ENCODE data around the gene ZNF785. TPM values are rescaled to one million over a fixed set of nuclear protein-coding genes. Genes with fewer than 3 reads are reported as not detected.
"Not testable (repeated sequence)": the region's sequence is repeated elsewhere in the genome, so short reads cannot be mapped to it uniquely, and the experiment has no call there.

ZNF785 gene
- total RNA-seq, 1 donor from 2014 or later: 58.4 TPM

DNA sequence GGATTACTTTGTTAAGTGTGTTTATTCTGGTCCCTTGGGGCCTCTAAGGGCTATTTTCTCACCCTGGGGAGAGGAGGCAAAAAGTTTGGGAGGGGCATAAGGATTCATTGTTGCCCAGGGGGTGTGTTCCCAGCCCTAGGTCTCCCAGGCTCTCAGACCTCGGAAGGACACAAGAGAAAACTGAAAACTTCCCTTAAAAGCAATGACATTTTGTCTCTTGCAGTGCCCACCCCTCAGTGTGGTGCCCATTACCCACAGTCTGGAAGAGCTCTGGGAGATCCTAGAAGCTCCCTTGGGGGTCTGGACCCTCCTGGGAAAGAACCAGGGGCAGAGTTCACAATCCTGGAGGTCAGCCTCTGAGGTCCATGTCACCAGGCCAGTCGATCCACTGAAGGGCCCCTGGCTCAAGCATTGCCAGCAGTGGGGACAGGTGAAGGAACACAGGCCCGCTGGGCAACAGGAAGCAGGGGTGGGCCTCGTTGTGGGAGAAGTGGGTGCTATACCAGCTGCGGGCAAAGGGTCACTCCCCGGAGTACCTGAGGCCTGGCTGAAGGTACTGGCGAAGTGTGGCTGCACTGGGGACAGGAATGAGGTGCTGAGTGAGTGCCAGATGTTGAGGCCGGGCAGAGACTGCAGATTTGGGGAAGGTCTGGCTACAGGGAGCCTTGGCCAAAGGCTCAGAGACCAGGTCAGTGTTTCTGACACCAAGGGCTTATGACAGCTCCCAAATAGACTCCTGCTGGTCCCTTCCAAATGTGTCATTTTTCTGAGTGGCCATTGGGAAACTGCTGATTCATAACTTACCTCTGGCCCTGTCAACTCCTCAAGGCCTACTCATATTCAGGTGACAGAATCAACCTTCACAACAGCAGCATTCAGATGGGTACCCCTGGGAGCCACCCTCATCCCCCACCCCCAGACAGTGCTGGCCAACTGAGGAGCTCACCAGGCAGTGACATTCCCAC, 46.2 kb downstream of the ZNF785 start:
- H3K27me3 Mint-ChIP-seq (ENCODE audit: unreplicated experiment): peaks cover 4% of the 10 kb centered on the region
- H3K4me1 Mint-ChIP-seq (ENCODE audit: low read depth, unreplicated experiment): peaks cover 3% of the 10 kb centered on the region
- TF ChIP-seq, protein P1, sequence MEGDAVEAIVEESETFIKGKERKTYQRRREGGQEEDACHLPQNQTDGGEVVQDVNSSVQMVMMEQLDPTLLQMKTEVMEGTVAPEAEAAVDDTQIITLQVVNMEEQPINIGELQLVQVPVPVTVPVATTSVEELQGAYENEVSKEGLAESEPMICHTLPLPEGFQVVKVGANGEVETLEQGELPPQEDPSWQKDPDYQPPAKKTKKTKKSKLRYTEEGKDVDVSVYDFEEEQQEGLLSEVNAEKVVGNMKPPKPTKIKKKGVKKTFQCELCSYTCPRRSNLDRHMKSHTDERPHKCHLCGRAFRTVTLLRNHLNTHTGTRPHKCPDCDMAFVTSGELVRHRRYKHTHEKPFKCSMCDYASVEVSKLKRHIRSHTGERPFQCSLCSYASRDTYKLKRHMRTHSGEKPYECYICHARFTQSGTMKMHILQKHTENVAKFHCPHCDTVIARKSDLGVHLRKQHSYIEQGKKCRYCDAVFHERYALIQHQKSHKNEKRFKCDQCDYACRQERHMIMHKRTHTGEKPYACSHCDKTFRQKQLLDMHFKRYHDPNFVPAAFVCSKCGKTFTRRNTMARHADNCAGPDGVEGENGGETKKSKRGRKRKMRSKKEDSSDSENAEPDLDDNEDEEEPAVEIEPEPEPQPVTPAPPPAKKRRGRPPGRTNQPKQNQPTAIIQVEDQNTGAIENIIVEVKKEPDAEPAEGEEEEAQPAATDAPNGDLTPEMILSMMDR (IDR thresholded peaks at IDR 0.05; ENCODE audit: partially characterized antibody, unreplicated experiment): no peak
- H3K36me3 Mint-ChIP-seq (ENCODE audit: unreplicated experiment): no peaks in the 10 kb centered on the region
- no peak for DNase-seq
- no peak overlapping the region for H3K27ac Mint-ChIP-seq (ENCODE audit: unreplicated experiment)
- H3K4me3 Mint-ChIP-seq (ENCODE audit: unreplicated experiment): no peak overlapping the region
- peaks cover 8% of the 10 kb centered on the region for H3K9me3 Mint-ChIP-seq (ENCODE audit: unreplicated experiment)

DNA sequence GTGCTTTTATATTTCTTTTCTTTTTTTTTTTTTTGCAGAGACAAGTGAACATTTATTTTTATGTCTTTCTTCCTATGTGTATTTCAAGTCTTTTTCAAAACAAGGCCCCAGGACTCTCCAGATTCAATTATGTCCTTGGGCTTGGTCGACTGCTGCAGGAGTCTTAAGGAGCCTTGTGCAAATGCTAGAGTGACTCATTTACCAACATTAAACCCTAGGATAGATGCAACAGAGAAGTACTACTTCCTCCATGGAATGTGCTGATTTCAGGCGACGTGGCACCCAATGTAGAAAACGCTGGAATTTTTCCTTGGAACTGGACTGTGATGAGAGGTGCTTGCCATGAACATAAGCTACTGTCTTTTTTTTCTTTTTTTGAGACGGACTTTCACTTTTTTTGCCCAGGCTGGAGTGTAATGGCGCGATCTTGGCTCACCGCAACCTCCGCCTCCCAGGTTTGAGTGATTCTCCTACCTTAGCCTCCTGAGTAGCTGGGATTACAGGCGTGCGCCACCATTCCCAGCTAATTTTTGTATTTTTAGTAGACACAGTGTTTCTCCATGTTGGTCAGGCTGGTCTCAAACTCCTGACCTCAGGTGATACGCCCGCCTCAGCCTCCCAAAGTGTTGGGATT, 49.0 kb downstream of the ZNF785 start:
- H3K27ac Mint-ChIP-seq (ENCODE audit: unreplicated experiment); DNase-seq; H3K4me1 Mint-ChIP-seq (ENCODE audit: low read depth, unreplicated experiment); H3K36me3 Mint-ChIP-seq (ENCODE audit: unreplicated experiment); H3K27me3 Mint-ChIP-seq (ENCODE audit: unreplicated experiment): not testable (repeated sequence)
- peaks cover 12% of the 10 kb centered on the region for H3K9me3 Mint-ChIP-seq (ENCODE audit: unreplicated experiment)
- peak overlapping the region; percentile 98 for H3K4me3 Mint-ChIP-seq (ENCODE audit: unreplicated experiment)

DNA sequence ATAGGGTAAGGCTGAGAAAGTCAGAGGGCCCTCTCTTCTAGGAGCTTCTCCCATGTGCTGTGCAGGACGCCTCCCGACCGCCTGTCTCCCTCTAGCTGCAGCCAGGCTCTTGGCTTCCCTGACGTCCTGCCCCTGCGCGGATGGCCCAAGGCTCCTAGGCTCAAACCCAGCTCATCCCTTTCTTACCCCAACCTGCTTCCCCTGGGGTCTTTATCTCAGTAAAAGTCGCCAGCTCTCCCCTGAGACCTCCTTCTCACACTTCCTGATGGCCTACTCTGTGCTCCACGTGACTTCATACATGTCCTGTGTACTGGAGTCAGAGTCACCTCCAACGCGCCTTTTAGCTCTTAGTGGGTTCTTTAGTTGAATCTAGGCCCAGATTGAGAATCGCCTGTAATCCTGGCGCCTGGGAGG, 49.7 kb downstream of the ZNF785 start:
- peak overlapping the region; percentile 96 for H3K27ac Mint-ChIP-seq (ENCODE audit: unreplicated experiment)
- peak; percentile 78 for DNase-seq
- peaks cover 4% of the 10 kb centered on the region for H3K27me3 Mint-ChIP-seq (ENCODE audit: unreplicated experiment)
- TF ChIP-seq, protein P1 (IDR thresholded peaks at IDR 0.05; ENCODE audit: partially characterized antibody, unreplicated experiment): no peak
- peak overlapping the region; percentile 98 for H3K4me3 Mint-ChIP-seq (ENCODE audit: unreplicated experiment)
- no peaks in the 10 kb centered on the region for H3K36me3 Mint-ChIP-seq (ENCODE audit: unreplicated experiment)
- peaks cover 7% of the 10 kb centered on the region for H3K4me1 Mint-ChIP-seq (ENCODE audit: low read depth, unreplicated experiment)
- peaks cover 12% of the 10 kb centered on the region for H3K9me3 Mint-ChIP-seq (ENCODE audit: unreplicated experiment)

DNA sequence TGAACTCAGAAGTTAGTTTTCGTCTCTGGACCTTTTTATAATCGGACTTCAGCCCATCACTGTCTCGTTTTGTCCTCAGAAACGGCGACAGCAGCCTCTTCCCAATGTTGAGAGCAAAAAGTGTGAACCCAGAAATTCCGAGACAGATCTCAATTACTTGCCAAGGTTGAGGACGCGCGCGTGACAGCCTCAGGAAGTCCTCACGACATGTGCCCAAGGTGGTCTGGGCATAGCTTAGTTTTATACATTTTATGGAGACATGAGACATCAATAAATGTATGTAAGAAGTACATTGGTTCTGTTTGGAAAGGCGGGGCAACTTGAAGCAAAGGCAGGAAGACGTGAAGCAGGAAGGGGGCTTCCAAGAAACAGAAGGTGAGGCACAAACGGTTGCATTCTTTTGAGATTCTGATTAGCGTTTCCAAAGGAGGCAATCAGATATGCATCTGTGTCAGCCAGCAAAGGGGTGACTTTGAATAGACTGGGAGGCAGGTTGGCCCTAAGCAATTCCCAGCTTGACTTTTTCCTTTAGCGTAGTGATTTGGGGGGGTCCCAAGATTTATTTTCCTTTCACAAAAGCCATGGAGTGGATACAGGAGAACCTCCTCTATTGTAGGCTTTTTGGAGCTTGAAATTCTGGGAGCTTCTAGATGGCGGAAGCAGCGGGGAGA, 50.3 kb downstream of the ZNF785 start:
- peaks cover 12% of the 10 kb centered on the region for H3K9me3 Mint-ChIP-seq (ENCODE audit: unreplicated experiment)
- H3K27ac Mint-ChIP-seq (ENCODE audit: unreplicated experiment): peak overlapping the region; percentile 96
- H3K27me3 Mint-ChIP-seq (ENCODE audit: unreplicated experiment): peaks cover 4% of the 10 kb centered on the region
- DNase-seq: no peak
- no peaks in the 10 kb centered on the region for H3K36me3 Mint-ChIP-seq (ENCODE audit: unreplicated experiment)
- TF ChIP-seq, protein P1 (IDR thresholded peaks at IDR 0.05; ENCODE audit: partially characterized antibody, unreplicated experiment): no peak
- H3K4me3 Mint-ChIP-seq (ENCODE audit: unreplicated experiment): peak overlapping the region; percentile 98
- H3K4me1 Mint-ChIP-seq (ENCODE audit: low read depth, unreplicated experiment): peaks cover 7% of the 10 kb centered on the region

DNA sequence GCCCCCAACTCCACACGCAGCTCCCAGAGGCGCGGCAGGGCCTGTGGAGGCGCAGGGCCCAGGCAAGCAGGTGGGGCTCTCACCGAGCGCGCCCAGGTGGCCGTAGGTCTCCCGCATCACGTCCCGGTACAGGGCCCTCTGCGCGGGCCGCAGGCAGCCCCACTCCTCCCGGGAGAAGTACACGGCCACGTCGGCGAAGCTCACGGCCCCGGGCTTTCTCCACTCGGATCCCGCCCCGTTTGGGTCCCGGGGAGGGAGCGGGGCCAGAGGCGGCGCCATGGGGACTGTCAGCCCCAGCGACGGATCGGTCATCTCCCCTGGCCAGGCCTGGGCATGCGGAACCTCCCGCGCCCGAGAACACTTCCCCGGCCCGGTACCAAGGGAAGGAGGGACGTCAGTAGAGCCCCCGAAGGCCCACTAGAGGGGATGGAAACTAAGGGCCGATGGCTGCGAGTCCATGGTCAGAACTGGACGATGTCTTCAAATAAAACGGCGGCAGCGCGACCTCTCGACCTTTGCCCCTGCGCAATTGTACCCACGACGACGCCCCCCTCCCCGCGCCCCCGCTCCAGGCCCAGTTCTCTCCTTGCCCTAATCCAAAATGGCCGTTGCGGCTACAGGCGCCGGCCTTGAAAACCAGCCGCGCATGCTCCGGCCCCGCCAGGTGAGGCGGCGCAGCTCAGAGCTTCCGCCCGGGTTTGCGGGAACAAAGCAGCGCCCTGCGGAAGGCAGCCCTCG, 51.0 kb downstream of the ZNF785 start, which contains the start of gene ZNF747:
ZNF747 (minus strand) TSS at position 491 of the 738 bp plus-strand sequence; CDS start at position 312, 179 bp downstream.
- Mint-ChIP-seq H3K27me3 (ENCODE audit: unreplicated experiment) (peaks cover 4% of the 10 kb centered on the region), H3K4me3 (ENCODE audit: unreplicated experiment) (peak within 1 kb of the TSS; percentile 98)

More for the DNA sequence above, 51.0 kb downstream of the ZNF785 start, which contains the start of gene ZNF747:
- Mint-ChIP-seq H3K36me3 (ENCODE audit: unreplicated experiment) (no peaks in the 10 kb centered on the region), H3K4me1 (ENCODE audit: low read depth, unreplicated experiment) (peaks cover 7% of the 10 kb centered on the region), H3K9me3 (ENCODE audit: unreplicated experiment) (peaks cover 12% of the 10 kb centered on the region), H3K27ac (ENCODE audit: unreplicated experiment) (peak within 1 kb of the TSS; percentile 96)
- TF ChIP-seq, protein P1 (IDR thresholded peaks at IDR 0.05; ENCODE audit: partially characterized antibody, unreplicated experiment): no peak
- peak; percentile 93 for DNase-seq

All from glutamatergic neuron (in vitro differentiated cells).